ENCODE results near the gene SAMHD1.

DNA sequence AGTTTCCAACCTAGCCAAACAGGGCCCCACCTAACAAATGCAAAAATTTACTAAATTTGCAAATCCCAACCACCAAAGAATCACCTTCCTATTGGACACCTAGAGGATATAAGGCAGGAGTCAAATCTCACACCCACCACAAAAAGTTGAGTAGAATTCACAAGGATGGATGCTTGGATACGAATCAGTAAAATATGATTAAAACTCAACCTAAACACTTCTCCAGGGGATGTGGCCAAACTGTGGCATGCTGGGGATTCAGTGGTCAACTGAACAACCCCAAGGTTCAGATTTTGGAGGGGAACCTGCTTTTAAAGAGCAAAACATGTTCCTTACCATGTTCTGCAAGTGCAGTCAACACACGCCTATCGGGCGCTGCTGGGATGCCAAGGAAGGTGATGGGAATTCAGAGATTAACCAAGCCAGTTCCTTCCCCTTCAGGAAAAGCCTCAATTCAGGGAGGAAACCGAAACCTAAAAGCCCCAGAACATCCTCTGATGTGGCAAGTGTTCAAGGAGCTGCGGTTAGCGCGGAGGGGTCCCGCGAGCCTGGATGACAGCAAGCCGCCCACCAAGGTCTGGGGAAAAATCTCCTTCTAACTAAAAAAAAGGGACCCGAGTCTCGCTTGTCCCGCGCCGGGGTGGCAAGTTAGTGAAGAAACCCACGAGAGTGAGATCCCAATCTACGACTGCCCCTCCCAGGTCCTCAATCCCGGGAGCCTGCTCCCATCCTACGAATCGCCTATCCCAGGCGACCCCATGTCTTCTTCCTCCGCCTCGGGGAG is 902 bp downstream of the SAMHD1 start:
- no peak for TF ChIP-seq EZH2 (IDR thresholded peaks at IDR 0.05; ENCODE audit: borderline replicate concordance, low read length)
- TF ChIP-seq, protein P1, sequence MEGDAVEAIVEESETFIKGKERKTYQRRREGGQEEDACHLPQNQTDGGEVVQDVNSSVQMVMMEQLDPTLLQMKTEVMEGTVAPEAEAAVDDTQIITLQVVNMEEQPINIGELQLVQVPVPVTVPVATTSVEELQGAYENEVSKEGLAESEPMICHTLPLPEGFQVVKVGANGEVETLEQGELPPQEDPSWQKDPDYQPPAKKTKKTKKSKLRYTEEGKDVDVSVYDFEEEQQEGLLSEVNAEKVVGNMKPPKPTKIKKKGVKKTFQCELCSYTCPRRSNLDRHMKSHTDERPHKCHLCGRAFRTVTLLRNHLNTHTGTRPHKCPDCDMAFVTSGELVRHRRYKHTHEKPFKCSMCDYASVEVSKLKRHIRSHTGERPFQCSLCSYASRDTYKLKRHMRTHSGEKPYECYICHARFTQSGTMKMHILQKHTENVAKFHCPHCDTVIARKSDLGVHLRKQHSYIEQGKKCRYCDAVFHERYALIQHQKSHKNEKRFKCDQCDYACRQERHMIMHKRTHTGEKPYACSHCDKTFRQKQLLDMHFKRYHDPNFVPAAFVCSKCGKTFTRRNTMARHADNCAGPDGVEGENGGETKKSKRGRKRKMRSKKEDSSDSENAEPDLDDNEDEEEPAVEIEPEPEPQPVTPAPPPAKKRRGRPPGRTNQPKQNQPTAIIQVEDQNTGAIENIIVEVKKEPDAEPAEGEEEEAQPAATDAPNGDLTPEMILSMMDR (IDR thresholded peaks at IDR 0.05; ENCODE audit: low read length): no peak
